ENCODE results near the gene SPATA2.

SPATA2 gene

GRCh38 chr20:49887251-49888211, 27.8 kb downstream of the SPATA2 start:
- in situ Hi-C loops (cut with MboI; ENCODE audit: low sequenced_read_pairs): loop anchor here (25.0 kb wide), 1 partner anchor 550 kb away; no protein-coding TSS in a partner anchor

GRCh38 chr20:49886571-49887213, 28.6 kb downstream of the SPATA2 start:
- in situ Hi-C loops (cut with MboI; ENCODE audit: low sequenced_read_pairs): loop anchor here (25.0 kb wide), 1 partner anchor 549 kb away; no protein-coding TSS in a partner anchor

GRCh38 chr20:49885558-49886332, 29.6 kb downstream of the SPATA2 start:
- in situ Hi-C loops (cut with MboI; ENCODE audit: low sequenced_read_pairs): loop anchor here (25.0 kb wide), 1 partner anchor 548 kb away; no protein-coding TSS in a partner anchor

- in situ Hi-C loops (cut with MboI; ENCODE audit: low sequenced_read_pairs): loop anchor here (25.0 kb wide), 1 partner anchor 546 kb away; no protein-coding TSS in a partner anchor
Measured at GRCh38 chr20:49883246-49883802, 32.0 kb downstream of the SPATA2 start.

- in situ Hi-C loops (cut with MboI; ENCODE audit: low sequenced_read_pairs): loop anchor here (25.0 kb wide), 1 partner anchor 545 kb away; no protein-coding TSS in a partner anchor
Measured at GRCh38 chr20:49882171-49882970, 33.0 kb downstream of the SPATA2 start.

- in situ Hi-C loops (cut with MboI; ENCODE audit: low sequenced_read_pairs): loop anchor here (25.0 kb wide), 1 partner anchor 544 kb away; no protein-coding TSS in a partner anchor
Measured at GRCh38 chr20:49880724-49881445, 34.4 kb downstream of the SPATA2 start.

GRCh38 chr20:49880177-49880576, 35.2 kb downstream of the SPATA2 start:
- in situ Hi-C loops (cut with MboI; ENCODE audit: low sequenced_read_pairs): loop anchor here (25.0 kb wide), 1 partner anchor 543 kb away; no protein-coding TSS in a partner anchor

GRCh38 chr20:49878977-49879376, 36.4 kb downstream of the SPATA2 start:
- in situ Hi-C loops (cut with MboI; ENCODE audit: low sequenced_read_pairs): loop anchor here (25.0 kb wide), 1 partner anchor 542 kb away; no protein-coding TSS in a partner anchor

- in situ Hi-C loops (cut with MboI; ENCODE audit: low sequenced_read_pairs): loop anchor here (25.0 kb wide), 1 partner anchor 540 kb away; no protein-coding TSS in a partner anchor
Measured at GRCh38 chr20:49877386-49877921, 37.9 kb downstream of the SPATA2 start.

GRCh38 chr20:49874696-49875095, 40.6 kb downstream of the SPATA2 start:
- in situ Hi-C loops (cut with MboI; ENCODE audit: low sequenced_read_pairs): loop anchor here (25.0 kb wide), 1 partner anchor 537 kb away; no protein-coding TSS in a partner anchor

GRCh38 chr20:49872056-49872455, 43.3 kb downstream of the SPATA2 start:
- in situ Hi-C loops (cut with MboI; ENCODE audit: low sequenced_read_pairs): no loop called here

- in situ Hi-C loops (cut with MboI; ENCODE audit: low sequenced_read_pairs): no loop called here
Measured at GRCh38 chr20:49871391-49871948, 43.9 kb downstream of the SPATA2 start.

GRCh38 chr20:49870261-49870660, 45.1 kb downstream of the SPATA2 start:
- in situ Hi-C loops (cut with MboI; ENCODE audit: low sequenced_read_pairs): no loop called here

- in situ Hi-C loops (cut with MboI; ENCODE audit: low sequenced_read_pairs): no loop called here
Measured at GRCh38 chr20:49868964-49869363, 46.4 kb downstream of the SPATA2 start.

- in situ Hi-C loops (cut with MboI; ENCODE audit: low sequenced_read_pairs): no loop called here
Measured at GRCh38 chr20:49868538-49868937, 46.8 kb downstream of the SPATA2 start.

GRCh38 chr20:49867453-49868215, 47.7 kb downstream of the SPATA2 start:
- in situ Hi-C loops (cut with MboI; ENCODE audit: low sequenced_read_pairs): no loop called here

GRCh38 chr20:49866051-49866450, 49.3 kb downstream of the SPATA2 start:
- in situ Hi-C loops (cut with MboI; ENCODE audit: low sequenced_read_pairs): no loop called here

Measured in HL-60/S4 treated with retinoic acid at 250 ng/mL for 4 days and 3 days (cell line).